Activated naive CD8-positive, alpha-beta T cell treated with anti-CD3 and anti-CD28 coated beads, Interleukin-2, amount 50 U/mL, for 24 hours (primary cell): ENCODE data around the gene PRRC2A.

ENCODE experiments used
- ATAC-seq: fragments of 150-1000 bp; cut with Tn5 transposase; one replicate; pipeline ENCODE4 v1.10.0; 2021
- DNase-seq: peaks from one replicate; pipeline ENCODE4 v3.0.0; 2021
- H3K27ac Mint-ChIP-seq: one replicate; pipeline ENCODE4 v1.8.0; 2021; ENCODE audit warnings: mild to moderate bottlenecking, mixed read lengths
- H3K27me3 Mint-ChIP-seq: one replicate; pipeline ENCODE4 v1.8.0; 2021; ENCODE audit warnings: mixed read lengths
- H3K36me3 Mint-ChIP-seq: one replicate; pipeline ENCODE4 v1.8.0; 2021; ENCODE audit warnings: low read depth, mixed read lengths
- H3K4me1 Mint-ChIP-seq: one replicate; pipeline ENCODE4 v1.8.0; 2021; ENCODE audit warnings: mixed read lengths
- H3K4me3 Mint-ChIP-seq: one replicate; pipeline ENCODE4 v1.8.0; 2021; ENCODE audit warnings: mild to moderate bottlenecking, moderate library complexity, mixed read lengths
- H3K9me3 Mint-ChIP-seq: one replicate; pipeline ENCODE4 v1.8.0; 2021; ENCODE audit warnings: mixed read lengths

Gene PRRC2A

DNA sequence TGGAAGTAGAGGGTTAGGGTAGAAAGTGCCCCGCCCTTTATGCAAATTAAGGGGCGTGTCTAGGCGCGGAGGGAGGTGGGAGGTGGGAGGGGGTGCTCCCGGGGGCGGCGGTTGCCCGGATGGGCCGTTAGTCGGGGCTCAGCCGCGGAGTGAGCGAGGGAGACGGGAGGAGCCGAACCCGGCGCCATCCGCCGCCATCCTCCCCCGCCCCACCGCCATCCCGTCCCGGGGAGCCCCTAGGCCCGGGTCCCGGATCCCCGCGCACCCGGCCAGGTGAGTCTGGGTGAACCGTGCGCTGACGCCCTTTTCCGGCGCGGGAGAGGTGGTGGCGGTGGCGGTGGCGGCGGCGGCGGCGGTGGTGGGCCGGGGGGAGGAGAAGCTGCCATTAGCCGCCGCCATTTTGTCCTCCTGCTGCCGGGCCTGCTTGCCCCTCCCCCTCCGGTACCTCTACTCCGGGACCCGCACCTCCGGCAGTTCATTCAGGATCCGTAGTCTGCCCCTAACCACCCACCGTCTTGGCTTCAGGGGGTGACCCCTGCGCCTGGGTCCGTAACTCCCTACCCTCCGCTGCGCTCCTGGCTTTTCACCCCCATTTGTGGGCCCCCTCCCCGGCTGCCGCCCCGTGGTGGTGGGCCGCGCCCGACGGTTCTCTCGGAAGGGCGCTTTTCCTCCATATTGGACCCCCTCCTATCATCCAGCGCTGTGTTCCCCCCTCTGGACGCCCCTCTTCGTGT is at the start of gene PRRC2A:
Gene PRRC2A, plus strand, starts transcription at position 130 of the 734 bp plus-strand sequence. CDS start 2,075 bp downstream, outside the sequence.
- Mint-ChIP-seq H3K27ac (peak within 1 kb of the TSS; percentile 99), H3K9me3 (no peaks in the 10 kb centered on the region), H3K4me1 (peaks cover 53% of the 10 kb centered on the region), H3K27me3 (no peaks in the 10 kb centered on the region), H3K4me3 (peak within 1 kb of the TSS; percentile 96), H3K36me3 (peaks cover 60% of the 10 kb centered on the region)
- ATAC-seq (peak; percentile 70), DNase-seq (peak; percentile 97)

DNA sequence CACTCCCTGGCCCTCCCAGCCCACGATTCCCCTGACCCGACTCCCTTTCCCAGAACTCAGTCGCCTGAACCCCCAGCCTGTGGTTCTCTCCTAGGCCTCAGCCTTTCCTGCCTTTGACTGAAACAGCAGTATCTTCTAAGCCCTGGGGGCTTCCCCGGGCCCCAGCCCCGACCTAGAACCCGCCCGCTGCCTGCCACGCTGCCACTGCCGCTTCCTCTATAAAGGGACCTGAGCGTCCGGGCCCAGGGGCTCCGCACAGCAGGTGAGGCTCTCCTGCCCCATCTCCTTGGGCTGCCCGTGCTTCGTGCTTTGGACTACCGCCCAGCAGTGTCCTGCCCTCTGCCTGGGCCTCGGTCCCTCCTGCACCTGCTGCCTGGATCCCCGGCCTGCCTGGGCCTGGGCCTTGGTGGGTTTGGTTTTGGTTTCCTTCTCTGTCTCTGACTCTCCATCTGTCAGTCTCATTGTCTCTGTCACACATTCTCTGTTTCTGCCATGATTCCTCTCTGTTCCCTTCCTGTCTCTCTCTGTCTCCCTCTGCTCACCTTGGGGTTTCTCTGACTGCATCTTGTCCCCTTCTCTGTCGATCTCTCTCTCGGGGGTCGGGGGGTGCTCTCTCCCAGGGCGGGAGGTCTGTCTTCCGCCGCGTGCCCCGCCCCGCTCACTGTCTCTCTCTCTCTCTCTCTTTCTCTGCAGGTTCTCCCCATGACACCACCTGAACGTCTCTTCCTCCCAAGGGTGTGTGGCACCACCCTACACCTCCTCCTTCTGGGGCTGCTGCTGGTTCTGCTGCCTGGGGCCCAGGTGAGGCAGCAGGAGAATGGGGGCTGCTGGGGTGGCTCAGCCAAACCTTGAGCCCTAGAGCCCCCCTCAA is 48.2 kb upstream of the PRRC2A start, which contains the start of gene LTA:
Gene LTA, plus strand, starts transcription at position 249 of the 871 bp plus-strand sequence. Its CDS starts 454 bp downstream, at position 703.
- Mint-ChIP-seq H3K27me3 (no peaks in the 10 kb centered on the region), H3K27ac (peak within 1 kb of the TSS; percentile 97), H3K36me3 (peaks cover 37% of the 10 kb centered on the region), H3K9me3 (no peaks in the 10 kb centered on the region), H3K4me1 (peaks cover 94% of the 10 kb centered on the region), H3K4me3 (peak within 1 kb of the TSS; percentile 99)
- ATAC-seq (peak; percentile 49), DNase-seq (peak; percentile 82)

DNA sequence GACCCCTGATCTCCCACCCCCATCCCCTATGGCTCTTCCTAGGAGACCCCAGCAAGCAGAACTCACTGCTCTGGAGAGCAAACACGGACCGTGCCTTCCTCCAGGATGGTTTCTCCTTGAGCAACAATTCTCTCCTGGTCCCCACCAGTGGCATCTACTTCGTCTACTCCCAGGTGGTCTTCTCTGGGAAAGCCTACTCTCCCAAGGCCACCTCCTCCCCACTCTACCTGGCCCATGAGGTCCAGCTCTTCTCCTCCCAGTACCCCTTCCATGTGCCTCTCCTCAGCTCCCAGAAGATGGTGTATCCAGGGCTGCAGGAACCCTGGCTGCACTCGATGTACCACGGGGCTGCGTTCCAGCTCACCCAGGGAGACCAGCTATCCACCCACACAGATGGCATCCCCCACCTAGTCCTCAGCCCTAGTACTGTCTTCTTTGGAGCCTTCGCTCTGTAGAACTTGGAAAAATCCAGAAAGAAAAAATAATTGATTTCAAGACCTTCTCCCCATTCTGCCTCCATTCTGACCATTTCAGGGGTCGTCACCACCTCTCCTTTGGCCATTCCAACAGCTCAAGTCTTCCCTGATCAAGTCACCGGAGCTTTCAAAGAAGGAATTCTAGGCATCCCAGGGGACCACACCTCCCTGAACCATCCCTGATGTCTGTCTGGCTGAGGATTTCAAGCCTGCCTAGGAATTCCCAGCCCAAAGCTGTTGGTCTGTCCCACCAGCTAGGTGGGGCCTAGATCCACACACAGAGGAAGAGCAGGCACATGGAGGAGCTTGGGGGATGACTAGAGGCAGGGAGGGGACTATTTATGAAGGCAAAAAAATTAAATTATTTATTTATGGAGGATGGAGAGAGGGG is 47.0 kb upstream of the PRRC2A start:
- DNase-seq: no peak
- ATAC-seq: no peak
- H3K4me3 Mint-ChIP-seq: peak overlapping the region; percentile 99

DNA sequence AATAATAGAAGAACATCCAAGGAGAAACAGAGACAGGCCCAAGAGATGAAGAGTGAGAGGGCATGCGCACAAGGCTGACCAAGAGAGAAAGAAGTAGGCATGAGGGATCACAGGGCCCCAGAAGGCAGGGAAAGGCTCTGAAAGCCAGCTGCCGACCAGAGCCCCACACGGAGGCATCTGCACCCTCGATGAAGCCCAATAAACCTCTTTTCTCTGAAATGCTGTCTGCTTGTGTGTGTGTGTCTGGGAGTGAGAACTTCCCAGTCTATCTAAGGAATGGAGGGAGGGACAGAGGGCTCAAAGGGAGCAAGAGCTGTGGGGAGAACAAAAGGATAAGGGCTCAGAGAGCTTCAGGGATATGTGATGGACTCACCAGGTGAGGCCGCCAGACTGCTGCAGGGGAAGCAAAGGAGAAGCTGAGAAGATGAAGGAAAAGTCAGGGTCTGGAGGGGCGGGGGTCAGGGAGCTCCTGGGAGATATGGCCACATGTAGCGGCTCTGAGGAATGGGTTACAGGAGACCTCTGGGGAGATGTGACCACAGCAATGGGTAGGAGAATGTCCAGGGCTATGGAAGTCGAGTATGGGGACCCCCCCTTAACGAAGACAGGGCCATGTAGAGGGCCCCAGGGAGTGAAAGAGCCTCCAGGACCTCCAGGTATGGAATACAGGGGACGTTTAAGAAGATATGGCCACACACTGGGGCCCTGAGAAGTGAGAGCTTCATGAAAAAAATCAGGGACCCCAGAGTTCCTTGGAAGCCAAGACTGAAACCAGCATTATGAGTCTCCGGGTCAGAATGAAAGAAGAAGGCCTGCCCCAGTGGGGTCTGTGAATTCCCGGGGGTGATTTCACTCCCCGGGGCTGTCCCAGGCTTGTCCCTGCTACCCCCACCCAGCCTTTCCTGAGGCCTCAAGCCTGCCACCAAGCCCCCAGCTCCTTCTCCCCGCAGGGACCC is 46.1 kb upstream of the PRRC2A start:
- ATAC-seq (no peak), DNase-seq (peak; percentile 62)
- peak overlapping the region; percentile 99 for H3K4me3 Mint-ChIP-seq
- H3K36me3 Mint-ChIP-seq: peaks cover 56% of the 10 kb centered on the region
- peak overlapping the region; percentile 97 for H3K27ac Mint-ChIP-seq
- H3K4me1 Mint-ChIP-seq: peaks cover 87% of the 10 kb centered on the region
- H3K9me3 Mint-ChIP-seq: no peaks in the 10 kb centered on the region
- no peaks in the 10 kb centered on the region for H3K27me3 Mint-ChIP-seq

More for the DNA sequence above, 47.0 kb upstream of the PRRC2A start:
- Mint-ChIP-seq H3K9me3 (no peaks in the 10 kb centered on the region), H3K4me1 (peaks cover 87% of the 10 kb centered on the region), H3K36me3 (peaks cover 47% of the 10 kb centered on the region), H3K27me3 (no peaks in the 10 kb centered on the region), H3K27ac (peak overlapping the region; percentile 97)

DNA sequence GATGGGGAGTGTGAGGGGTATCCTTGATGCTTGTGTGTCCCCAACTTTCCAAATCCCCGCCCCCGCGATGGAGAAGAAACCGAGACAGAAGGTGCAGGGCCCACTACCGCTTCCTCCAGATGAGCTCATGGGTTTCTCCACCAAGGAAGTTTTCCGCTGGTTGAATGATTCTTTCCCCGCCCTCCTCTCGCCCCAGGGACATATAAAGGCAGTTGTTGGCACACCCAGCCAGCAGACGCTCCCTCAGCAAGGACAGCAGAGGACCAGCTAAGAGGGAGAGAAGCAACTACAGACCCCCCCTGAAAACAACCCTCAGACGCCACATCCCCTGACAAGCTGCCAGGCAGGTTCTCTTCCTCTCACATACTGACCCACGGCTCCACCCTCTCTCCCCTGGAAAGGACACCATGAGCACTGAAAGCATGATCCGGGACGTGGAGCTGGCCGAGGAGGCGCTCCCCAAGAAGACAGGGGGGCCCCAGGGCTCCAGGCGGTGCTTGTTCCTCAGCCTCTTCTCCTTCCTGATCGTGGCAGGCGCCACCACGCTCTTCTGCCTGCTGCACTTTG is 45.1 kb upstream of the PRRC2A start, which contains the start of gene TNF:
Gene TNF, plus strand, starts transcription at position 231 of the 567 bp plus-strand sequence. Its CDS starts 177 bp downstream, at position 408.
- peaks cover 57% of the 10 kb centered on the region for H3K36me3 Mint-ChIP-seq
- DNase-seq: peak; percentile 84

DNA sequence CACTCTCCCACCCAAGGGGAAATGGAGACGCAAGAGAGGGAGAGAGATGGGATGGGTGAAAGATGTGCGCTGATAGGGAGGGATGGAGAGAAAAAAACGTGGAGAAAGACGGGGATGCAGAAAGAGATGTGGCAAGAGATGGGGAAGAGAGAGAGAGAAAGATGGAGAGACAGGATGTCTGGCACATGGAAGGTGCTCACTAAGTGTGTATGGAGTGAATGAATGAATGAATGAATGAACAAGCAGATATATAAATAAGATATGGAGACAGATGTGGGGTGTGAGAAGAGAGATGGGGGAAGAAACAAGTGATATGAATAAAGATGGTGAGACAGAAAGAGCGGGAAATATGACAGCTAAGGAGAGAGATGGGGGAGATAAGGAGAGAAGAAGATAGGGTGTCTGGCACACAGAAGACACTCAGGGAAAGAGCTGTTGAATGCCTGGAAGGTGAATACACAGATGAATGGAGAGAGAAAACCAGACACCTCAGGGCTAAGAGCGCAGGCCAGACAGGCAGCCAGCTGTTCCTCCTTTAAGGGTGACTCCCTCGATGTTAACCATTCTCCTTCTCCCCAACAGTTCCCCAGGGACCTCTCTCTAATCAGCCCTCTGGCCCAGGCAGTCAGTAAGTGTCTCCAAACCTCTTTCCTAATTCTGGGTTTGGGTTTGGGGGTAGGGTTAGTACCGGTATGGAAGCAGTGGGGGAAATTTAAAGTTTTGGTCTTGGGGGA is 44.4 kb upstream of the PRRC2A start:
- Mint-ChIP-seq H3K27me3 (no peaks in the 10 kb centered on the region), H3K36me3 (peaks cover 61% of the 10 kb centered on the region), H3K27ac (peak overlapping the region; percentile 97), H3K4me1 (peaks cover 82% of the 10 kb centered on the region), H3K4me3 (peak overlapping the region; percentile 99), H3K9me3 (no peaks in the 10 kb centered on the region)
- ATAC-seq (no peak), DNase-seq (no peak)

More for the DNA sequence above, 45.1 kb upstream of the PRRC2A start, which contains the start of gene TNF:
- ATAC-seq: peak; percentile 13
- Mint-ChIP-seq H3K27me3 (no peaks in the 10 kb centered on the region), H3K4me3 (peak within 1 kb of the TSS; percentile 99), H3K9me3 (no peaks in the 10 kb centered on the region), H3K4me1 (peaks cover 87% of the 10 kb centered on the region), H3K27ac (peak within 1 kb of the TSS; percentile 97)

DNA sequence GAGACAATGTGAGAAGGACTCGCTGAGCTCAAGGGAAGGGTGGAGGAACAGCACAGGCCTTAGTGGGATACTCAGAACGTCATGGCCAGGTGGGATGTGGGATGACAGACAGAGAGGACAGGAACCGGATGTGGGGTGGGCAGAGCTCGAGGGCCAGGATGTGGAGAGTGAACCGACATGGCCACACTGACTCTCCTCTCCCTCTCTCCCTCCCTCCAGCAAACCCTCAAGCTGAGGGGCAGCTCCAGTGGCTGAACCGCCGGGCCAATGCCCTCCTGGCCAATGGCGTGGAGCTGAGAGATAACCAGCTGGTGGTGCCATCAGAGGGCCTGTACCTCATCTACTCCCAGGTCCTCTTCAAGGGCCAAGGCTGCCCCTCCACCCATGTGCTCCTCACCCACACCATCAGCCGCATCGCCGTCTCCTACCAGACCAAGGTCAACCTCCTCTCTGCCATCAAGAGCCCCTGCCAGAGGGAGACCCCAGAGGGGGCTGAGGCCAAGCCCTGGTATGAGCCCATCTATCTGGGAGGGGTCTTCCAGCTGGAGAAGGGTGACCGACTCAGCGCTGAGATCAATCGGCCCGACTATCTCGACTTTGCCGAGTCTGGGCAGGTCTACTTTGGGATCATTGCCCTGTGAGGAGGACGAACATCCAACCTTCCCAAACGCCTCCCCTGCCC is 43.5 kb upstream of the PRRC2A start:
- Mint-ChIP-seq H3K27ac (peak overlapping the region; percentile 97), H3K36me3 (peaks cover 66% of the 10 kb centered on the region), H3K27me3 (no peaks in the 10 kb centered on the region), H3K4me1 (peaks cover 78% of the 10 kb centered on the region), H3K4me3 (peak overlapping the region; percentile 99), H3K9me3 (no peaks in the 10 kb centered on the region)
- no peak for DNase-seq
- ATAC-seq: no peak

DNA sequence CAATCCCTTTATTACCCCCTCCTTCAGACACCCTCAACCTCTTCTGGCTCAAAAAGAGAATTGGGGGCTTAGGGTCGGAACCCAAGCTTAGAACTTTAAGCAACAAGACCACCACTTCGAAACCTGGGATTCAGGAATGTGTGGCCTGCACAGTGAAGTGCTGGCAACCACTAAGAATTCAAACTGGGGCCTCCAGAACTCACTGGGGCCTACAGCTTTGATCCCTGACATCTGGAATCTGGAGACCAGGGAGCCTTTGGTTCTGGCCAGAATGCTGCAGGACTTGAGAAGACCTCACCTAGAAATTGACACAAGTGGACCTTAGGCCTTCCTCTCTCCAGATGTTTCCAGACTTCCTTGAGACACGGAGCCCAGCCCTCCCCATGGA is 42.9 kb upstream of the PRRC2A start:
- H3K36me3 Mint-ChIP-seq: peaks cover 64% of the 10 kb centered on the region

DNA sequence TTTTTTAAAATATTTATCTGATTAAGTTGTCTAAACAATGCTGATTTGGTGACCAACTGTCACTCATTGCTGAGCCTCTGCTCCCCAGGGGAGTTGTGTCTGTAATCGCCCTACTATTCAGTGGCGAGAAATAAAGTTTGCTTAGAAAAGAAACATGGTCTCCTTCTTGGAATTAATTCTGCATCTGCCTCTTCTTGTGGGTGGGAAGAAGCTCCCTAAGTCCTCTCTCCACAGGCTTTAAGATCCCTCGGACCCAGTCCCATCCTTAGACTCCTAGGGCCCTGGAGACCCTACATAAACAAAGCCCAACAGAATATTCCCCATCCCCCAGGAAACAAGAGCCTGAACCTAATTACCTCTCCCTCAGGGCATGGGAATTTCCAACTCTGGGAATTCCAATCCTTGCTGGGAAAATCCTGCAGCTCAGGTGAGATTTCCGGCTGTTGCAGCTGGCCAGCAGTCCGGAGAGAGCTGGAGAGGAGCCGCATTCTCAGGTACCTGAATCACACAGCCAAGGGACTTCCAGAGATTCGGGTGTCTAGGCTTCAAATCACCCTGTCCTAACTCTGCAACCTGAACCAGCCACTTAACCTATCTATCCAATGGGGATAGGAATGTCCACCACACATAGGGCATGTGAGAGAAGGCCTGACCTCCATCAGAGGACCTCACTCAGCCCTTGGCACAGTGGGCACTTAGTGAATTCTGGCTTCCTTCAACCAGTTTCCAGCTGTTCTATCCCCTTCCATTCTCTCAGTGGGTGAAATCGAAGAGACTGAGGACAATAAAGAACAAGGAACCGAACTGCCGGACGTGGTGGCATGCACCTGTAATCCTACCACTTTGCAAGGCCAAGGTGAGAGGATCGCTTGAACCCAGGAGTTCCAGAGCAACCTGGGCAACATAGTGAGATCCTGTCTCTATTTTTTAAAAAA is 42.1 kb upstream of the PRRC2A start:
- peak overlapping the region; percentile 87 for H3K27ac Mint-ChIP-seq
- peak overlapping the region; percentile 99 for H3K4me3 Mint-ChIP-seq
- no peaks in the 10 kb centered on the region for H3K9me3 Mint-ChIP-seq
- no peak for ATAC-seq
- H3K36me3 Mint-ChIP-seq: peaks cover 56% of the 10 kb centered on the region
- peaks cover 80% of the 10 kb centered on the region for H3K4me1 Mint-ChIP-seq
- DNase-seq: no peak
- no peaks in the 10 kb centered on the region for H3K27me3 Mint-ChIP-seq

More for the DNA sequence above, 42.9 kb upstream of the PRRC2A start:
- Mint-ChIP-seq H3K27me3 (no peaks in the 10 kb centered on the region), H3K9me3 (no peaks in the 10 kb centered on the region), H3K4me1 (peaks cover 80% of the 10 kb centered on the region), H3K27ac (peak overlapping the region; percentile 97), H3K4me3 (peak overlapping the region; percentile 99)
- ATAC-seq (no peak), DNase-seq (no peak)

DNA sequence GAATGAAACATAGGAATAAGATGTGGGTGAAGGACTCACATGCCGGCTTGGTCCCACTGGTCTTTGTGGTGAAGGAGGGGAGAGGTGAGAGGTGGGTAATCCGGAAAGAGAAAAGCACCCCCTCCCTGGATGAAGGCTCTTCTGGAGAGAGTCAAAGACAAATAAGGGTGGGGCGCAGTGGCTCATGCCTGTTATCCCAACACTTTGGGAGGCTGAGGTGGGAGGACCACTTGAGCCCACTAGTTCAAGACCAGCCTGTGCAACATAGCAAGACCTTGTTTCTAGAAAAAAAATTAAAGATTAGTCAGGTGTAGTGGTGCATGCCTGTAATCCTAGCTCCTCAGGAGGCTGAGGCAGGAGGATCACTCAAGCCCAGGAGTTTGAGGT is 41.4 kb upstream of the PRRC2A start:
- no peak for DNase-seq
- H3K36me3 Mint-ChIP-seq: peaks cover 53% of the 10 kb centered on the region

More for the DNA sequence above, 41.4 kb upstream of the PRRC2A start:
- Mint-ChIP-seq H3K4me1 (peaks cover 77% of the 10 kb centered on the region), H3K4me3 (peak overlapping the region; percentile 99), H3K27me3 (no peaks in the 10 kb centered on the region), H3K27ac (peak overlapping the region; percentile 87), H3K9me3 (no peaks in the 10 kb centered on the region)
- no peak for ATAC-seq
